NT2/D1 (cell line): ENCODE data around the gene METTL22.

Source experiments
- YY1 ChIP-seq: IDR thresholded peaks from 2 replicates; pipeline ENCODE4 v1.6.1; 2011; ENCODE audit not compliant: insufficient read length, insufficient read depth
- ZNF274 ChIP-seq: IDR thresholded peaks from 2 replicates; pipeline ENCODE4 v1.6.1; 2011; ENCODE audit warnings: mild to moderate bottlenecking, low read depth, low read length

DNA sequence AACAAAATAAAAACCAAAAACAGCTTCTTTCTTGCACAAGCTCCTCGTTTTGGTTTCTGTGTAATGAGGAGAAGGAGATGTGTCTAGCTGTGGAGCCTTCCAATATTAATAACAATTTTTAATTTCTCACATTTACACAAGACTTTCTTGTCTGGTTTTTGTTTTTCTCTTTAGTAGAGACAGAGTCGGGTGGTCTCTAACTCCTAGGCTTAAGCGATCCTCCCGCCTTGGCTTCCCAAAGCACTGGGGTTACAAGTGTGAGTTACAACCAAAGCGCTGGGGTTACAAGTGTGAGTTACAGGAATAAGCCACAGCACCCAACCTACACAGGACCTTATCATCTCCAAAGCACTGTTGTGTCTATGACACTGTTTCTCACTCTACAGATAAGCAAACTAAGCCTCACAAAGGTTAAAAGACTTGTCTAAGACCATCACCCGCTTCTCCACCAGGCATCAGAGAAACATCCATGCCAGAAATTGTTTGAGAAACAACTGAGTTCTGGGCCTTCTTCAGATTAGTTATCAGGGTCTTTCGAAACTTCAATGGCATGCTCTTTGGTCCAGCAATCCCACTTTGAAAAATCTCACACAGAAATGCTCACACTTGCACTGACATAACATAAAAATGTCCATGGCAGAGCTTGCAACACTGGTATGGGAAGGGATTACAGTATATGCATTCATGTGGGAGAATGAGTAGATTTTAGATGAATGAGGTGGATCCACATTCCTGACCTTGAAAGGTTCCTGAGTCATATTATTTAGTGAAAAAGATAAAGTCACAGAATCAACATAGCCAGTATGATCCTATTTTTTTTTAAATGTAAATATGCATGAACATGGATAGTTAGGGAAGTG, 56.8 kb downstream of the METTL22 start:
- no peak for TF ChIP-seq YY1
- TF ChIP-seq ZNF274, result no peak
